ENCODE measurements around the gene ZDHHC11B.
"Not testable (repeated sequence)": the region's sequence is repeated elsewhere in the genome, so short reads cannot be mapped to it uniquely, and the experiment has no call there.

ZDHHC11B gene

GRCh38 chr5:783881-784427 lies 575 bp downstream of the ZDHHC11B start:
- peak; percentile 43 for DNase-seq

DNA sequence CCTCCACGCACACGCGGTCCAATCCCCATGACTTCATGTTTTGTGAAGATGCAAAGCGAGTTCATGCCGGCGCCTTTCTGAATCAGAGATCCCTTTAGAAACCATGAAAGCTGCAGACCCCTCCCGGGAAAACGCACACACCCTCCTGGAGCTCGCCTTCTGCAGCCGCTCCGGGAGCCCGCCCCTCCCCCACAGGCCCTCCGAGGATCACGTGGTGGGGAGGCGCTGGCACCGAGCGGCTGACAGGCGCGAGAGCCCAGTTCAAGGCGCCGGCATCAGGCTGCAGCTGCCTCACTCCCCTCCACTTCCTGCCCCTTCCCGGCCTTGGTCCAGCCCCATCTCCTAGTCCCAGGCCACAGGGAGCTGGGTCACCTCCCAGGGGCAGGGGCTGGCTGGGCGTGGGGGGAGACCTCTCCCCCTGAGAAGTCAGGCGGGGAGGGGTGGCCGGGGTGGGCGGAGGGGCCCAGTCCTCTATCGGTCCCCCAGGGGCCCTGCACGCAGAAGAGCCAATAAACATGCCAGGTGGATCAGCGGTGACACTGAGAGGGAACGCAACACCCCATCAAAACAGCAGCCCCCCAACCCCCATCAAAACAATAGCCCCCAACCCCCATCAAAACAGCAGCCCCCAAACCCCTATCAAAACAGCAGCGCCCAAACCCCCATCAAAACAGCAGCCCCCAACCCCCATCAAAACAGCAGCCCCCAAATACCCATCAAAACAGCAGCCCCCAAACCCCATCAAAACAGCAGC lies 1.3 kb downstream of the ZDHHC11B start:
- peak; percentile 31 for DNase-seq

DNA sequence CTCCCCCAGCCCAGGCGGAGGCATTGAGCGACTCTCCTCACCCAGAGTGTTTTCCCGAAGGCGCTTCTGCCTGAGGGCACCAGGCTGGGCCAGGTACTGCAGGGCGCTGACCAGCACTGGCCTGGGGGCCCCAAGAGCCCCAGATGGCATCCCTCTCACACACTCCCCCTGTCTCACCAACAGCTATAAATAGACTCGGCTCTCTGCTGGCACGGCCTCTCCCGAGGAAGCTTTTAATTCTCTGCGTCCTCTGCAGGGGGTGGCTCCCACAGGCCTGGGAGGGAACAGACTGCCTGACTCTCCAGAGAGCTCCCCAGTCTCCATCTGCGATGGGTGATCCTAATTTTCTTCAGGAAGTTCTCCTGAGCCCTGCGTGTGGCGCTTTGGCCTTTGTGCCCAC lies 2.2 kb downstream of the ZDHHC11B start:
- not testable (repeated sequence) for DNase-seq

DNA sequence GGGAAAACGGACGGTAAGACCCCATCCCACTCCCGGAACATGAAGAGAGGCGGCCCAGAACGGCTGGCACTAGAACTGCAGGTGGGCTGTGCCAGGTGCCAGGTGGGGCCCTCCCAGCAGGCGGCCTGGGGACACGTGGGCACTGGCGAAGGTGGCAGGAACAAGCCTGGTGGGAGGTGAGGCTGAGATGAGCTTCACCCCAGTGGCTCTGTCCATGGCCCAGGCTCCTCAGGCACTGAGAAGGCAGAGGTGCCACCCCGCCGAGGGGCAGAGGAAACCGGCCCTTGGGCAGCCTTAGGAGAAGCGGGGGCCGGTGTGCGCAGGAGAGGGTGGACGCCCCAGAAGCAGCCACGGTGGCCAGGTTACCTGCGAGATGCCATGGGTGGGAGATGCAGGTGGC lies 4.0 kb downstream of the ZDHHC11B start:
- not testable (repeated sequence) for DNase-seq

- not testable (repeated sequence) for DNase-seq
Observed at GRCh38 chr5:778967-779366, 5.6 kb downstream of the ZDHHC11B start.

DNA sequence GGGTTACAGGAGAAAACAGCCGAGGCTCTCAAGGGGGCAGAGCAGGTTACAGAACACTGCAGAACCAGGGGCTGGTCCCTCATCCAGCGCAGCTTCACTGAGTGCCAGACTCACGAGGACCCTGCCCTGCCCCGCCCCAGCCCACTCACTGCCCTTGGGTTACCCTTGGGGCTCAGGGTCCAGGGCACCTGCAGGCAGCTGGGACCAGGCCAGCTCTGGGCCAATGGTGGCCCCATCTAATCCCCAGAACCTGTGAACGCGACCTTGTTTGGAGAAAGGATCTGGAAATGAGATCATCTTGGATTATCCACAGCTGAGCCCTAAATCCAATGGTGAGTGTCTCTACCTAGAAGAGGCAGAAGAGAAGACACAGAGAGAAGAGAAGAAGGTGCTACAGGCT lies 6.1 kb downstream of the ZDHHC11B start:
- DNase-seq, result not testable (repeated sequence)

- DNase-seq, result no peak
Observed at GRCh38 chr5:777756-778161, 6.8 kb downstream of the ZDHHC11B start.

GRCh38 chr5:776862-777711 lies 7.4 kb downstream of the ZDHHC11B start:
- no peak for DNase-seq

- no peak for DNase-seq
Observed at GRCh38 chr5:775961-776861, 8.3 kb downstream of the ZDHHC11B start.

- not testable (repeated sequence) for DNase-seq
Observed at GRCh38 chr5:775595-775960, 9.0 kb downstream of the ZDHHC11B start.

DNA sequence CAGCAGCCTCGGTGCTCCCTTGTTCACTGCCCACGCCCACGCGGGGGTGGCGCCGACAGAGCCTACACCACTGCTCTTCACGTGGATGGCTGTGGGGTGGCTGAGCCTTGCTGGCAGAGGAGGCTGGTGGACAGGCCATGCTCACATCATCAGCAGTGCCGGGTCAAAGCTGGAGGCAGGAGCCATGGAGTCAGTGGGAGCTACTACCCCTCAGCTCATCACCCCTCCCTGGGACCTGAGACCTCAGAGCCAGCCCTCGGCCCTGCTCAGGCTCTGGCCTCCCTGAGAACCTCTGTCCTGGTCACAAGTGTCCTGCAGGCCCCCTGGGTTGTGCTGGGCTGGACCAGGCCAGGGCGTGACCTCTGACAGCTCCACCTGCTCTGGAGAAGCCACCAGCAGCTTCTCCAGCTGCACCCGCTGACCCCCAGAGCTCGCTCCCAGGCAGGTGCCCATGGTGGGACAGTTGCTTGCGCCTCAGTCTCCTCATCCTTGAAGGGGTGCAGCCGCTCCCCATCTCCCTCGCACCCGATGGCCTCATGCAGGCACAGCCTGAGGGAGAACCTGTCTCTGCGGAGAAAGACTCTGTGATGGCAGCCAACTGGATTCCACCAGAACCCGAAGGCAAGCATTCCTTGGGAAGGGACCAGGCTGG lies 9.5 kb downstream of the ZDHHC11B start:
- DNase-seq, result not testable (repeated sequence)

DNA sequence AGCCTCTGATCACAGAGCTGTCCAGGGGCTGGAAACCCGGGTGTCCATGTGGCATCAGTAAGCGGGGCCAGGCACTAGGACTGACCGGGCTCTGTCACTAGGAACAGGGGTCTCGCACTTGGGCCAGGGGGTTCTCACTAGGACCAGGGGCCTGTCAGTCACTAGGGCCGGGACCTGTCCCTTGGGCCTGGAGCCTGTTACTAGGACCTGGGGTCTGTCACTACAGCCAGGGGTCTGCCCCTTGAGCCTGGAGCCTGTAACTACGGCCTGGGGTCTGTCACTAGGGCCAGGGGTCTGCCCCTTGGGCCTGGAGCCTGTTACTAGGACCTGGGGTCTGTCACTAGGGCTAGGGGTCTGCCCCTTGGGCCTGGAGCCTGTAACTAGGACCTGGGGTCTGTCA lies 10.2 kb downstream of the ZDHHC11B start:
- DNase-seq, result not testable (repeated sequence)

DNA sequence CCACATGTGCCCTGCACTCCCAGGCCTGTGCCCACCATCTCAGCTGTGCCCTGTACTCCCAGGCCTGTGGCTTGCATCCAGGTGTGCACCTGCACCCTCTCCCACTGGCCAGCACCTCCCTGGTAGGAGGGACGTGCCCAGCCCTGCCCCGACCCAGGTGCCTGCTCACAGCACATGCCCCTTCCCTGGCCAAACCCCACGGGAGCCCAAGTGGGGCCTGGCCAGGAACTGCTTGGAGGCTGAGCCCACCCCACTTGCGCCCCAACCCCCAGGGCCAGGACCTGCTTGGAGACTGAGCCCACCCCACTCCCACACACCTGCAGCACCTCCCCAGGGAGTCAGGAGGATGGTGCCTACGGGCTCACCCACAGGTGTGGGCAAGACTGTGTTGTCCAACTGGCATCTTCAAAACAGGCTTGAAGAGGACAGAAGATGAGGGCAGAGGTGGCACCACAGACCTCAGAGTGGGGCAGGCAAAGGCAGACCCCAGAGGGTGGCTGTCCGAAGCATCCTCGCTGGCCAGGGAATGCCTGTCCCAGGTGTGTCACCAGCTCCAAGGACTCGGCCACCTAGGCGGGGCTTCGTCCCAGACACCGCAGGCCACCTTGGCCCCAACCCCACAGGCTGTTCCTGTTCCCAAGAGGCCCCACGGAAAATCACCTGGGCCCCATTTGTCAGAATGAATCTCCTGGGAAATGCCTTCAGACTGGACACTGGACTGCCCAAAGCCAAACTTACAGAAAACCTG lies 10.8 kb downstream of the ZDHHC11B start:
- DNase-seq, result no peak

DNA sequence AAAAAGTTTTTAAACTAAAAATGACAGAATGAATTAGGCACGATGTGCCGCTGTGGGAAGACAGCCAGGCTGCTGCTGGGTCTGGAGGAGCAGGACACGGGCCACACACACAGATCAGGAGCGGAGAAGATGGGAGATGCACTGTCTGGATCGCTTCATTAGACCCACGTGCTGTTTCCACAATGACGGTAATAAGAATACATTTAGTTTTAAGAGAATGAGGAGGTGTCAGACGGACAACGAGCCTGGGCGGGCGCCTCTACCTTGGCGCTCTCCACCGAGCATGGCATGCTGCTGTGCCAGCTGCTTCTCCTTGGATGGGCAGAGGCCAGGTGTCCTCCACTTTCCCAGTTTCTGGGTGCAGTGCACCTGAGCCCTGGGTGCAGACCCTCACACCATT lies 11.6 kb downstream of the ZDHHC11B start:
- DNase-seq, result not testable (repeated sequence)

DNA sequence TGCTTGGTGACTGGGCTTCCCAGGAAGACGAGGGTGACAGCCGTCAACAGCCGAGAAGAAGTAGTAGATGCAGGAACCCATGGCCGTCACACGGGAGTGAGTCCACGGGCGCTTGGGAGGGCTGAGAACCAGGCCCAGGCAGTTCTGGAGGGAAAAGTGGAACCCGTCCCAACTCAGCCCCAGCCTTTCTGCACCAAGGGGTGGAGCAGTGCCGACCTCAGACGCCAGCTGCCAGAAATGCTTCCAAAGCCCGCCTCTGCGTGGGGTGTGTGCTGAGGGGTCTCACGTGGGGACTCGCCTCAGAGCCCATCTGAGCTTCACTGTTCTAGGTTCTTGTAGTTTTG lies 12.0 kb downstream of the ZDHHC11B start:
- not testable (repeated sequence) for DNase-seq

GRCh38 chr5:771841-772546 lies 12.5 kb downstream of the ZDHHC11B start:
- DNase-seq, result not testable (repeated sequence)

GRCh38 chr5:771087-771781 lies 13.3 kb downstream of the ZDHHC11B start:
- not testable (repeated sequence) for DNase-seq

- DNase-seq, result not testable (repeated sequence)
Observed at GRCh38 chr5:770585-770984, 13.9 kb downstream of the ZDHHC11B start.

GRCh38 chr5:769485-770145 lies 14.9 kb downstream of the ZDHHC11B start:
- DNase-seq, result not testable (repeated sequence)
